Body of pancreas (tissue), 4 donors: ENCODE results near the gene E2F2.

ENCODE experiments used
- CTCF ChIP-seq, 7 experiments: fragments of 450-650 bp in 4 of 7; fragments of 200-600 bp in 3 of 7; sonication (generic) in 3 of 7; IDR thresholded peaks; one replicate each; pipeline ENCODE4 v1.5.1; 2016 to 2019; ENCODE audit warnings: antibody characterized with exemption in 7 of 7
- POLR2A ChIP-seq, 3 donors: fragments of 450-650 bp; IDR thresholded peaks; one replicate each; pipeline ENCODE4 v1.6.1; 2016; ENCODE audit warnings: antibody characterized with exemption in 3 of 3, mild to moderate bottlenecking in 2 of 3

GRCh38 chr1:23497777-23498439 lies 33.1 kb downstream of the E2F2 start:
- TF ChIP-seq CTCF (IDR thresholded peaks at IDR 0.05) (no peak), POLR2A (IDR thresholded peaks at IDR 0.05) (no peak)
